Bronchial epithelial cell (primary cell): Measurements from ENCODE around the gene KCNC1. TPM values are rescaled to one million over a fixed set of nuclear protein-coding genes. Genes with fewer than 3 reads are reported as not detected.

Source experiments
- DNase-seq: peaks from one replicate; pipeline ENCODE4 v3.0.0-alpha.2; 2010; ENCODE audit warnings: low read depth
- FAIRE-seq: peaks from 2 replicates; lab custom pipeline; 2011; peaks lifted over from hg19 to GRCh38; lab: Jason Lieb, UNC
- H3K27me3 ChIP-seq: 2 replicates; pipeline ENCODE4 v1.5.1; 2011; ENCODE audit warnings: low read length; ENCODE audit not compliant: control insufficient read depth, insufficient read depth
- H3K36me3 ChIP-seq: 2 replicates; pipeline ENCODE4 v1.5.1; 2011; ENCODE audit warnings: low read length; ENCODE audit not compliant: control insufficient read depth, insufficient read depth
- H3K4me3 ChIP-seq: 2 replicates; pipeline ENCODE4 v1.5.1; 2011; ENCODE audit warnings: mild to moderate bottlenecking, low read depth, low read length, control low read depth
- total RNA-seq: library from RNA; depleted of rRNA; stranded (reverse); fragments of >200 nt; gene quantifications from 2 replicates; pipeline ENCODE4 v1.2.1, GENCODE V29; 2014
- TF ChIP-seq, protein P1 (sequence below): IDR thresholded peaks from 2 replicates; pipeline ENCODE4 v1.5.1; 2011; ENCODE audit warnings: mild to moderate bottlenecking, moderate library complexity, low read length, control low read depth, inconsistent platforms; ENCODE audit not compliant: insufficient read depth, severe bottlenecking

The KCNC1 gene
- total RNA-seq, 1 donor from 2014 or later = not detected

DNA sequence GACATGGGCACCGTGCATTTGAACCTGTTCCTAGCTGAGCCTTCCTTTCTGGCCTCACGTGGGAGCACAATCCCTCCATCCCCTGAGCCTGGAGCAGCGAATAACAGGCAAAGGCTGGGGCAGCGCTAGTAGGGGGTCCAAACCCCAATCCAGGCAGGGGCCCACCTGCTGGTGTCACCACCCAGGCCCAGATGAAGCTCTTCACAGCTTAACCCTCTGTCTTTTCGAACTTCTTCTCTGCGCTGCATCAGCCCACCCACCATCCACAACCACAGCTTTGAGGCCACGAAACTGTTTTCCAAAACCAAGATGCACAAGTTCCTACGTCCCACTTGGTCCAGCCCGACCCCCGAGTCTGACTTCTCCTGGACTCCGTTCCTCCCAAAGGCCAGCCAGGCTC is 11.5 kb downstream of the KCNC1 start:
- Histone ChIP-seq H3K27me3 (peaks cover 1% of the 10 kb centered on the region), H3K4me3 (no peak overlapping the region), H3K36me3 (no peaks in the 10 kb centered on the region)
- TF ChIP-seq, protein P1, sequence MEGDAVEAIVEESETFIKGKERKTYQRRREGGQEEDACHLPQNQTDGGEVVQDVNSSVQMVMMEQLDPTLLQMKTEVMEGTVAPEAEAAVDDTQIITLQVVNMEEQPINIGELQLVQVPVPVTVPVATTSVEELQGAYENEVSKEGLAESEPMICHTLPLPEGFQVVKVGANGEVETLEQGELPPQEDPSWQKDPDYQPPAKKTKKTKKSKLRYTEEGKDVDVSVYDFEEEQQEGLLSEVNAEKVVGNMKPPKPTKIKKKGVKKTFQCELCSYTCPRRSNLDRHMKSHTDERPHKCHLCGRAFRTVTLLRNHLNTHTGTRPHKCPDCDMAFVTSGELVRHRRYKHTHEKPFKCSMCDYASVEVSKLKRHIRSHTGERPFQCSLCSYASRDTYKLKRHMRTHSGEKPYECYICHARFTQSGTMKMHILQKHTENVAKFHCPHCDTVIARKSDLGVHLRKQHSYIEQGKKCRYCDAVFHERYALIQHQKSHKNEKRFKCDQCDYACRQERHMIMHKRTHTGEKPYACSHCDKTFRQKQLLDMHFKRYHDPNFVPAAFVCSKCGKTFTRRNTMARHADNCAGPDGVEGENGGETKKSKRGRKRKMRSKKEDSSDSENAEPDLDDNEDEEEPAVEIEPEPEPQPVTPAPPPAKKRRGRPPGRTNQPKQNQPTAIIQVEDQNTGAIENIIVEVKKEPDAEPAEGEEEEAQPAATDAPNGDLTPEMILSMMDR = no peak
- FAIRE-seq (no peak), DNase-seq (no peak)

DNA sequence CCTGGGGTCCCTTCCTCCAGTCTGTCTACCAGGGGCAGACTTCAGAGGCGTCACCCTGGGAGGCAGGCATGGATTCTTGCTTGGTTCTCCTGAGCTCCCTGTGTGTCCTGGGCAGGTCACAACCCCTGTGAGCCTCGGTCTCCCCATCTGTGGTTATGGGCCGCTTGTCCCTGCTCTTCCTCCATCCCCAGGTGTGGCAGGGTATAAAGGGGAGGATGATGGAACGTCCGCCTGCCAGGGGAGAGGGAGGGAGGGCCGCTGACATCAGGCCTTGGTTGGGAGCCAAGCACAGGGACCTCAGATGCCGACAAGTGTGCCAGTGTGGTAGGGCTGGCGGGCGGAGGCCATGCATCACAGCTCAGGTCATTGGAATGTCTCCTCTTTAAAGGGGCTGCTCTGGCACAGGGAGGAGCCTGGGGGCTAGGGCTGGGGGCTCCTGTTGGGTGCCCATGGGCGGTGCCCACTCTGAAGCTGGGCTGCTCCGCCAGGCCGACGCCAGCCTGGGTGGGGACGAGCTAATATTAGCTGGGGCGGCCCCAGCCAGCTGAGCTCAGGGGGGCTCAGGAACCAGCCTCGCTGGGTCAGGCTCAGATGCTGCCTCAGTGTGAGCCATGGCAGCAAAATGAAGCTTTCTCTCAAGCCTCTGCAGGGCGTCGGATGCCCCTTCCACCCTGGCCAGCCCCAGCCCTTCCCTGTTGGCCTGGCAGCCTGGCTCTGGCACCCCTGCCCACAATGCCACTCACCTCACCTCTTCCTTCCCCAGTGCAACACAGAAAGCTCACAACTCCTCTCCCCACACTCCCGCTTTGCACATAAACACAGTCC is 12.8 kb downstream of the KCNC1 start:
- H3K4me3 ChIP-seq = no peak overlapping the region
- TF ChIP-seq, protein P1 = no peak
- peaks cover 7% of the 10 kb centered on the region for H3K27me3 ChIP-seq
- DNase-seq (no peak), FAIRE-seq (no peak)
- no peaks in the 10 kb centered on the region for H3K36me3 ChIP-seq

DNA sequence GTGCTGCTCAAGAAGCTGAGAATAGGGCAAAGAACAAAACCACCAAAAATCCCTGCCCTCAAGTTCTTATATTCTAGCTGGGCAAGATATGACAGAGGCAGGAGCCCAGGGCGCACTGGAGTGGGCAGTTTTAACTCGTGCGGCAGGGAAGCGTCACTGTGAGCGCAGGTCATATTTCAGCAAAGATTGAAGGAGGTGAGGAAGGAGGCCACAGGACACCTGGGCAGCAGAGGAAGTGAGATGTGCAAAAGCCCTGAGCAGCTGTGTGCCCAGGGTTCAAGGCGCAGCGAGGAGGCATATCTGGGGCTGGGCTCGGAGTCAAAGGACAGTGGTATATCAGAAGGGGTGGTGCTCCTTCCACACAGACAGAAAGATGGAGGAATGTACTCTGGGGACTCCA is 13.5 kb downstream of the KCNC1 start:
- FAIRE-seq (no peak), DNase-seq (no peak)
- H3K4me3 ChIP-seq = no peak overlapping the region
- no peaks in the 10 kb centered on the region for H3K36me3 ChIP-seq
- peaks cover 7% of the 10 kb centered on the region for H3K27me3 ChIP-seq
- TF ChIP-seq, protein P1 = no peak

DNA sequence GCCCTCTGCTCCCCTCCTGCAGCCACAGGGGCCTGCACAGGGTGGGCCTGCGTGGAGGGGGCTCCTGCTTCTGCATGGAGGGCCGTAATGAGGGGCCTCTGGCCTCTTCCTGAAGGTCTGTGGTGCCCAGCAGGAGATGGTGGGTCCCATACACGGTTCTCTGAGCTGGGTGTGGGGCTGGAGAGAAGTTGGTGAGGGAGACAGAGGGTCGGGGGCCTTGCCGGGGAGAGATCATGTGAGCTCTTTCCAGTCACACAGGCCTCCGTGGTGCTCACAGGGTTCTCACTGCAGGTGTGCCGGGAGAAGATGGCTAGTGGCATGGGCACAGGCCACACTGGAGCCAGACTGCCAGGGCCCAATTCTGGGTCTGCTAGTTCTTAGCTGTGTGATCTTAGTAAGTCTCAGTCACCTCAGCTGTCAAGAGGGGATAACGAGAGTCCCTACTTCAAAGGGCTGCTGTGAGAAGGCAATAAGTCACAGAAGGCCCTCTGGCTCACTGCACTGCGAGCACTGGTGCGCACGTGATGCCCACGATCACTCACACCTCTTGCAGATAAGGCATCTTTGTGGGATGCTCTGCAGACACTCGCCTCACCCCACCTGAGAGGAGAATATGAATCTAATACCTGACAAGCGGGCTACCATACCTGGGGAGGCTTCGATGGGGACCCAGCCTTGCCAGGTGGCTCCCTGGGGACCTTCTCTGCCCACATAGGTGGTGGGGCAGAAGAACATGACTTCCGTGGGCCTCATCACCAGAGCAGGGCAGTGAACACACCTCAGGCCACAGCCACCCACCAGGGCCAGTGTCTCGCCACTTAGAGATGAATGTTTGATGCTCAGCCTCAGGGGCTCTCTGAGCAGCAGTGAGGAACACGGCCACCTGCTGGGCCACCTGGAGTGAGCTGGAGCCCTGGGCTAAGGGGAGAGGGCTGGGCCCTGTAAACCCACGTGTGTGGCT is 14.5 kb downstream of the KCNC1 start:
- Histone ChIP-seq H3K4me3 (no peak overlapping the region), H3K36me3 (no peaks in the 10 kb centered on the region), H3K27me3 (peaks cover 7% of the 10 kb centered on the region)
- TF ChIP-seq, protein P1 = no peak
- DNase-seq = no peak
- no peak for FAIRE-seq

DNA sequence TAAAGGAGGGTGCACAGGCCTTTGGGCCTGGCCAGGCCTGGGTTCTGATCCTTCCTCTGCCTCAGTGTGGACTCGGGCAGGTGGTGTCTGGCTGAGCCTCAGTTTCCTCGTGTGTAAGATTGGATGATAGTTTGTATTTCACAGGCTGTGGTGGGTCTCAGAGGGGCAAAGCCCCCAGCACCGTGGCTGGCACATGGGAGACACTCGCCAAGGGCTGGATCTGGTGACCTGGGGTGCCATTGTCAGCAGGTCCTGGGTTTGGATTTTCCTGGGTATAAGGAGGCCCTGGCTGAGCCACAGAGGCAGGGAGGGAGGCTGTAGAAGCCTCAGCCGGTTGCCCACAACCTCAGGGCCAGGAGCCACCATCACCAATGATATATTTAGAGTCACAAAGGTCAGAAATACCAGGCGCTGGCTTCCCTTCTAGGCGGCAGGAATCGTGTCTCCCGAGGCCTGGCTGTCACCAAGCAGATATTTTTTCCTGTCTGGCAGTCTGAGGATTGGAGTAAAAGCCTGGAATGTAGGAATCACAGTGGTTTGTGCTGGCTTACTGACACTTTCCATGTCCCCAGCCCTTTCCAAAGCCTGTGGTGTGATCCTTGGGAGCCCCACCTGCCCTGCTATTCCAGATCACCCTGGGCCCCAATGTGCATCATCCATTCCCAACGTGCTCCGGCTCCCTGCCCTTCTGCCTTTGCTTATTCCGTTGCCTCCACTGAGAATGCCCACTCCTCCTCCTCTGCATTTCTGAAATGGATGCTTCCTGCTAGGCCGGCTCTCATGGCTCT is 15.6 kb downstream of the KCNC1 start:
- TF ChIP-seq, protein P1 = no peak
- FAIRE-seq (no peak), DNase-seq (no peak)
- no peaks in the 10 kb centered on the region for H3K36me3 ChIP-seq
- peaks cover 7% of the 10 kb centered on the region for H3K27me3 ChIP-seq
- H3K4me3 ChIP-seq = no peak overlapping the region
